H1 (cell line): Measurements from ENCODE around the gene DPYSL3. TPM values are rescaled to one million over a fixed set of nuclear protein-coding genes. Genes with fewer than 3 reads are reported as not detected.

ENCODE experiments used
- CTCF ChIA-PET: fragments of 300-600 bp; sonication (Branson Sonifier 250); formaldehyde crosslinking; loops from one replicate; lab custom pipeline; 2021; ENCODE audit not compliant: partially characterized antibody; lab: Charles Lee
- POLR2A ChIA-PET: fragments of 300-600 bp; sonication (Branson Sonifier 250); formaldehyde crosslinking; loops from one replicate; lab custom pipeline; 2021; ENCODE audit warnings: inconsistent platforms; ENCODE audit not compliant: partially characterized antibody; lab: Charles Lee
- DNase-seq, 2 experiments: peaks; one replicate each; pipeline versions ENCODE4 v3.0.0 to v3.0.0-alpha.2; 2010 to 2022; ENCODE audit warnings: low spot score in 2 of 2, low read depth in 1 of 2, mixed read lengths in 1 of 2
- FAIRE-seq: peaks from 2 replicates; lab custom pipeline; 2011; peaks lifted over from hg19 to GRCh38; lab: Jason Lieb, UNC
- H2AFZ ChIP-seq: 2 replicates; pipeline ENCODE4 v1.8.1; 2012; ENCODE audit warnings: low read length, inconsistent platforms
- H2AK5ac ChIP-seq: 2 replicates; pipeline ENCODE4 v1.6.1; 2013; ENCODE audit warnings: low read depth, low read length
- H2BK120ac ChIP-seq: replicated peaks from 2 replicates; pipeline ENCODE3; 2013; ENCODE audit warnings: low read depth, low read length, inconsistent platforms
- H2BK12ac ChIP-seq: 2 replicates; pipeline ENCODE4 v1.6.1; 2013; ENCODE audit warnings: low read depth, low read length
- H2BK15ac ChIP-seq: 2 replicates; pipeline ENCODE4 v1.6.1; 2013; ENCODE audit warnings: low read length
- H2BK20ac ChIP-seq: 2 replicates; pipeline ENCODE4 v1.6.1; 2013; ENCODE audit warnings: low read length
- H2BK5ac ChIP-seq: 2 replicates; pipeline ENCODE4 v1.6.1; 2013; ENCODE audit warnings: low read depth, low read length
- H3K14ac ChIP-seq: 2 replicates; pipeline ENCODE4 v1.6.1; 2013; ENCODE audit warnings: inconsistent platforms; ENCODE audit not compliant: insufficient read length
- H3K18ac ChIP-seq: 2 replicates; pipeline ENCODE4 v1.6.1; 2013; ENCODE audit warnings: low read length; ENCODE audit errors: extremely low read depth
- H3K23ac ChIP-seq: 2 replicates; pipeline ENCODE4 v1.6.1; 2013; ENCODE audit warnings: inconsistent platforms; ENCODE audit not compliant: insufficient read length
- H3K23me2 ChIP-seq: 2 replicates; pipeline ENCODE4 v1.6.1; 2013; ENCODE audit warnings: low read depth, low read length
- H3K27ac ChIP-seq: 2 replicates; pipeline ENCODE4 v1.6.1; 2011; ENCODE audit warnings: low read depth, low read length, inconsistent platforms
- H3K27me3 ChIP-seq, 4 experiments: replicated peaks in 1 of 4; 1 replicate in 1 of 4; 2 replicates in 3 of 4; pipeline versions ENCODE4 v1.6.1 to v1.8.1; 2011 to 2013; ENCODE audit warnings: low read length in 3 of 4, mild to moderate bottlenecking in 3 of 4, inconsistent platforms in 2 of 4, mixed read lengths in 2 of 4, moderate library complexity in 1 of 4; ENCODE audit not compliant: control insufficient read depth in 3 of 4, insufficient read depth in 3 of 4; ENCODE audit errors: extremely low read depth in 1 of 4
- H3K36me3 ChIP-seq, 4 experiments: 2 replicates each; pipeline versions ENCODE4 v1.6.1 to v1.8.1; 2011 to 2013; ENCODE audit warnings: mild to moderate bottlenecking in 4 of 4, low read length in 3 of 4, moderate library complexity in 2 of 4, control low read depth in 1 of 4, inconsistent platforms in 1 of 4; ENCODE audit not compliant: insufficient read depth in 4 of 4, control insufficient read depth in 2 of 4
- H3K4ac ChIP-seq: replicated peaks from 2 replicates; pipeline ENCODE3; 2013; ENCODE audit warnings: low read length, low read depth, mixed read lengths, inconsistent platforms; ENCODE audit not compliant: insufficient read length
- H3K4me1 ChIP-seq, 4 experiments: replicated peaks in 1 of 4; 1 replicate in 1 of 4; 2 replicates in 3 of 4; pipeline versions ENCODE4 v1.6.1 to v1.8.1; 2011 to 2013; ENCODE audit warnings: low read length in 3 of 4, inconsistent platforms in 2 of 4, mixed read lengths in 1 of 4; ENCODE audit not compliant: insufficient read depth in 4 of 4, control insufficient read depth in 3 of 4
- H3K4me2 ChIP-seq, 2 experiments: 2 replicates each; pipeline versions ENCODE4 v1.6.1 to v1.8.1; 2011 to 2013; ENCODE audit warnings: low read depth in 2 of 2, low read length in 2 of 2, control low read depth in 1 of 2, inconsistent platforms in 1 of 2, mild to moderate bottlenecking in 1 of 2; ENCODE audit not compliant: insufficient read depth in 1 of 2
- H3K4me3 ChIP-seq, 4 experiments: fragments of 200-600, 300-600 bp in 1 of 4; sonication (generic), shearing (Covaris generic), sonication (Bioruptor Twin) in 1 of 4; 2 replicates each; pipeline versions ENCODE4 v1.5.1 to v1.8.1; 2011 to 2016; ENCODE audit warnings: low read length in 4 of 4, low read depth in 3 of 4, control low read depth in 2 of 4, inconsistent platforms in 2 of 4, mild to moderate bottlenecking in 2 of 4, mixed read lengths in 1 of 4, moderate library complexity in 1 of 4; ENCODE audit not compliant: insufficient read depth in 2 of 4; ENCODE audit errors: extremely low read depth in 1 of 4
- H3K56ac ChIP-seq: replicated peaks from 2 replicates; pipeline ENCODE3; 2013; ENCODE audit warnings: low read depth, mild to moderate bottlenecking, mixed read lengths, low read length, inconsistent platforms; ENCODE audit not compliant: insufficient read length
- H3K79me1 ChIP-seq: 2 replicates; pipeline ENCODE4 v1.6.1; 2013; ENCODE audit warnings: low read depth, low read length, control low read depth
- H3K79me2 ChIP-seq, 2 experiments: 2 replicates each; pipeline versions ENCODE4 v1.6.1 to v1.8.1; 2012 to 2013; ENCODE audit warnings: low read length in 2 of 2, mild to moderate bottlenecking in 2 of 2, inconsistent platforms in 1 of 2; ENCODE audit not compliant: insufficient read depth in 2 of 2, control insufficient read depth in 1 of 2
- H3K9ac ChIP-seq, 4 experiments: replicated peaks in 1 of 4; 1 replicate in 1 of 4; 2 replicates in 3 of 4; pipeline versions ENCODE4 v1.6.1 to v1.8.1; 2011 to 2013; ENCODE audit warnings: low read depth in 3 of 4, low read length in 3 of 4, control low read depth in 2 of 4, mild to moderate bottlenecking in 2 of 4, moderate library complexity in 2 of 4, inconsistent platforms in 1 of 4; ENCODE audit errors: extremely low read depth in 1 of 4
- H3K9me3 ChIP-seq, 2 experiments: 2 replicates each; pipeline versions ENCODE4 v1.6.1 to v1.8.1; 2012 to 2013; ENCODE audit warnings: mild to moderate bottlenecking in 2 of 2, moderate library complexity in 2 of 2, control low read depth in 1 of 2, inconsistent platforms in 1 of 2, low read depth in 1 of 2, low read length in 1 of 2, mixed read lengths in 1 of 2; ENCODE audit not compliant: insufficient read depth in 2 of 2
- H4K20me1 ChIP-seq, 2 experiments: replicated peaks in 1 of 2; 2 replicates each; pipeline versions ENCODE3 to v1.8.1; 2011 to 2013; ENCODE audit warnings: inconsistent platforms in 2 of 2, low read length in 2 of 2, mild to moderate bottlenecking in 1 of 2; ENCODE audit not compliant: insufficient read depth in 2 of 2, control insufficient read depth in 1 of 2
- H4K5ac ChIP-seq: 2 replicates; pipeline ENCODE4 v1.6.1; 2013; ENCODE audit warnings: low read length, low read depth, mixed read lengths, inconsistent platforms; ENCODE audit not compliant: insufficient read length
- H4K8ac ChIP-seq: 2 replicates; pipeline ENCODE4 v1.8.0; 2013; ENCODE audit warnings: mild to moderate bottlenecking, moderate library complexity, low read length, inconsistent platforms; ENCODE audit not compliant: insufficient read depth; ENCODE audit errors: extremely low read depth
- H4K91ac ChIP-seq: replicated peaks from 2 replicates; pipeline ENCODE3; 2013; ENCODE audit warnings: low read length, mixed read lengths, inconsistent platforms; ENCODE audit not compliant: insufficient read length
- ATF3 ChIP-seq: IDR thresholded peaks from 2 replicates; pipeline ENCODE4 v1.6.1; 2011; ENCODE audit warnings: low read depth, mild to moderate bottlenecking, low read length; ENCODE audit not compliant: insufficient read depth
- CHD1 ChIP-seq: IDR thresholded peaks from 2 replicates; pipeline ENCODE4 v1.6.1; 2012; ENCODE audit warnings: low read depth, low read length, improper control_type of control experiment
- EP300 ChIP-seq, 2 experiments: IDR thresholded peaks; 1 replicate in 1 of 2; 2 replicates in 1 of 2; pipeline ENCODE4 v1.6.1; 2011 to 2012; ENCODE audit warnings: low read depth in 2 of 2, low read length in 2 of 2, mild to moderate bottlenecking in 2 of 2, borderline replicate concordance in 1 of 2, inconsistent platforms in 1 of 2, moderate library complexity in 1 of 2
- POLR2A ChIP-seq, 2 experiments: IDR thresholded peaks; 1 replicate in 1 of 2; 2 replicates in 1 of 2; pipeline ENCODE4 v1.6.1; 2011; ENCODE audit warnings: low read depth in 2 of 2, low read length in 2 of 2, mild to moderate bottlenecking in 2 of 2; ENCODE audit errors: control extremely low read depth in 1 of 2
- RAD21 ChIP-seq, 2 experiments: IDR thresholded peaks in 1 of 2; conservative IDR thresholded peaks in 1 of 2; 2 replicates each; pipeline ENCODE4 v1.6.1; 2011; ENCODE audit warnings: low read depth in 2 of 2, low read length in 2 of 2, improper control_type of control experiment in 1 of 2, inconsistent platforms in 1 of 2, mild to moderate bottlenecking in 1 of 2, moderate library complexity in 1 of 2
- RFX5 ChIP-seq: IDR thresholded peaks from 2 replicates; pipeline ENCODE4 v1.6.1; 2011; ENCODE audit warnings: low read depth, low read length, improper control_type of control experiment, borderline replicate concordance
- SIX5 ChIP-seq: IDR thresholded peaks from 2 replicates; pipeline ENCODE4 v1.6.1; 2011; ENCODE audit warnings: mild to moderate bottlenecking, low read depth, low read length
- TBP ChIP-seq: IDR thresholded peaks from 2 replicates; pipeline ENCODE4 v1.6.1; 2011; ENCODE audit warnings: low read depth, low read length, improper control_type of control experiment
- TCF12 ChIP-seq: IDR thresholded peaks from 2 replicates; pipeline ENCODE4 v1.6.1; 2011; ENCODE audit warnings: low read depth, mild to moderate bottlenecking, low read length
- TEAD4 ChIP-seq: IDR thresholded peaks from 2 replicates; pipeline ENCODE4 v1.6.1; 2012; ENCODE audit warnings: low read depth, low read length, inconsistent platforms, mixed read lengths
- ZNF274 ChIP-seq: IDR thresholded peaks from 2 replicates; pipeline ENCODE4 v1.7.0; 2012; ENCODE audit warnings: low read length, borderline replicate concordance; ENCODE audit errors: extremely low read depth
- WGBS, 2 experiments: shearing (Covaris generic) in 1 of 2; methylation state at CpG; one replicate each; pipeline versions ENCODE4 v1.1.6 to v1.1.7; 2013 to 2015; ENCODE audit warnings: low lambda C conversion rate in 2 of 2, mixed read lengths in 2 of 2, inconsistent platforms in 1 of 2, low coverage in 1 of 2, missing lambda C conversion rate in 1 of 2; ENCODE audit not compliant: insufficient replicate concordance in 2 of 2, insufficient coverage in 1 of 2, insufficient read length in 1 of 2; ENCODE audit errors: extremely low coverage in 1 of 2, missing lambda C conversion rate in 1 of 2; 5-methylcytosine and 5-hydroxymethylcytosine counted together
- polyA plus RNA-seq, 7 experiments: library from polyadenylated mRNA; depleted of rRNA in 3 of 7; stranded (reverse) in 5 of 7; unstranded in 2 of 7; fragments of >200 nt in 5 of 7; fragments of 200-250 nt in 2 of 7; gene quantifications; 1 replicate in 5 of 7; 2 replicates in 1 of 7; 4 replicates in 1 of 7; pipeline versions ENCODE4 v1.2.1 to v1.2.3, GENCODE V29; 2011 to 2013; ENCODE audit warnings: missing spikeins in 2 of 7, mixed read lengths in 2 of 7
- total RNA-seq: library from RNA; stranded (reverse); fragmentation: NEBNext Ultra II Directional; extraction: Animal tissue kit (Norgen Biotek cat#: 25700); gene quantifications from 2 replicates; pipeline ENCODE4 v1.2.1, GENCODE V29; 2021

Gene DPYSL3
- total and polyA plus RNA-seq, 2 of the 8 experiments (the other 6 are each of a cell fraction or from before 2014, with no cell fraction given), result 268 to 387 TPM

- no peak overlapping the region for H3K4ac ChIP-seq
- ChIA-PET POLR2A (interaction anchor here (1.2 kb wide), 1 partner anchor 92 kb away, joined by 4 read pairs; no protein-coding TSS in a partner anchor), CTCF (interaction anchor here (1.0 to 2.2 kb wide), 4 partner anchors 8 to 125 kb away, joined by 3 to 8 read pairs (median 4); partner anchors contain the start of gene DPYSL3)
- H3K9ac ChIP-seq, result no peak overlapping the region
- H3K4me1 ChIP-seq, result peaks cover 0 to 7% (median 4%) of the 10 kb centered on the region in 4 experiments; a peak in 4 of 7 replicates
- no peaks in the 10 kb centered on the region for H3K9me3 ChIP-seq
- H4K20me1 ChIP-seq, result no peaks in the 10 kb centered on the region
- H3K23ac ChIP-seq, result no peak overlapping the region
- no peak overlapping the region for H3K4me3 ChIP-seq
- FAIRE-seq (peak; percentile 99), DNase-seq (no peak)
- H3K27me3 ChIP-seq, result no peaks in the 10 kb centered on the region
- H3K27ac ChIP-seq, result no peak overlapping the region
- no peak overlapping the region for H2AK5ac ChIP-seq
- H4K91ac ChIP-seq, result no peak overlapping the region
- no peak overlapping the region for H2BK12ac ChIP-seq
- no peak overlapping the region for H2BK5ac ChIP-seq
- no peak overlapping the region for H2BK15ac ChIP-seq
- no peak overlapping the region for H4K5ac ChIP-seq
- H3K79me2 ChIP-seq, result no peaks in the 10 kb centered on the region
- WGBS, 2 experiments, result 68% methylated on average over 1 of the region's 1 CpG; no CpG with 5 or more reads in 1 of the 2 experiments
- no peak overlapping the region for H3K18ac ChIP-seq
- no peaks in the 10 kb centered on the region for H3K23me2 ChIP-seq
- H3K4me2 ChIP-seq, result no peak overlapping the region
- H2AFZ ChIP-seq, result no peak overlapping the region
- H2BK120ac ChIP-seq, result no peak overlapping the region
- no peak overlapping the region for H3K14ac ChIP-seq
- H2BK20ac ChIP-seq, result no peak overlapping the region
- H3K36me3 ChIP-seq, result no peaks in the 10 kb centered on the region
- no peak overlapping the region for H4K8ac ChIP-seq
- no peak overlapping the region for H3K56ac ChIP-seq
- TF ChIP-seq CHD1 (no peak), TCF12 (no peak), RAD21 (IDR thresholded peaks at IDR 0.05 in 1 of 2, conservative IDR thresholded peaks at IDR 0.05 in 1 of 2; ENCODE audit: low read depth in 2 of 2, low read length in 2 of 2) (no peak), ATF3 (no peak), TEAD4 (no peak), TBP (no peak), SIX5 (no peak), RFX5 (no peak), POLR2A (IDR thresholded peaks at IDR 0.05; ENCODE audit: control extremely low read depth in 1 of 2, low read depth in 2 of 2, low read length in 2 of 2) (no peak), ZNF274 (no peak), EP300 (IDR thresholded peaks at IDR 0.05; ENCODE audit: borderline replicate concordance in 1 of 2, low read depth in 2 of 2, low read length in 2 of 2) (no peak)
- H3K79me1 ChIP-seq, result no peaks in the 10 kb centered on the region
Observed at GRCh38 chr5:147520450-147520849, 10.6 kb upstream of the DPYSL3 start.
